CD4-positive, alpha-beta T cell treated with Interleukin-15 for 1 hour (primary cell): ENCODE measurements around the gene PTPRN2.

ENCODE experiments used
- DNase-seq: peaks from one replicate; pipeline ENCODE4 v3.0.0-alpha.2; 2020

PTPRN2 gene

GRCh38 chr7:157976406-157976805 lies 611.2 kb downstream of the PTPRN2 start:
- no peak for DNase-seq

- no peak for DNase-seq
Observed at GRCh38 chr7:157975401-157976372, 611.9 kb downstream of the PTPRN2 start.

- no peak for DNase-seq
Observed at GRCh38 chr7:157974678-157975230, 612.9 kb downstream of the PTPRN2 start.

GRCh38 chr7:157973971-157974677 lies 613.5 kb downstream of the PTPRN2 start:
- DNase-seq: no peak

GRCh38 chr7:157972914-157973313 lies 614.7 kb downstream of the PTPRN2 start:
- no peak for DNase-seq

- DNase-seq: no peak
Observed at GRCh38 chr7:157971501-157971900, 616.1 kb downstream of the PTPRN2 start.

- DNase-seq: no peak
Observed at GRCh38 chr7:157970744-157971143, 616.9 kb downstream of the PTPRN2 start.

- DNase-seq: no peak
Observed at GRCh38 chr7:157969995-157970394, 617.6 kb downstream of the PTPRN2 start.

GRCh38 chr7:157966490-157966889 lies 621.1 kb downstream of the PTPRN2 start:
- no peak for DNase-seq

- DNase-seq: no peak
Observed at GRCh38 chr7:157964521-157964920, 623.1 kb downstream of the PTPRN2 start.

GRCh38 chr7:157964016-157964415 lies 623.6 kb downstream of the PTPRN2 start:
- DNase-seq: no peak

GRCh38 chr7:157963526-157963925 lies 624.1 kb downstream of the PTPRN2 start:
- no peak for DNase-seq

- DNase-seq: no peak
Observed at GRCh38 chr7:157962458-157963306, 624.9 kb downstream of the PTPRN2 start.

GRCh38 chr7:157961731-157962457 lies 625.7 kb downstream of the PTPRN2 start:
- DNase-seq: no peak

GRCh38 chr7:157955348-157955999 lies 632.1 kb downstream of the PTPRN2 start:
- no peak for DNase-seq

- DNase-seq: no peak
Observed at GRCh38 chr7:157954901-157955300, 632.7 kb downstream of the PTPRN2 start.

GRCh38 chr7:157952841-157953645 lies 634.6 kb downstream of the PTPRN2 start:
- no peak for DNase-seq

GRCh38 chr7:157952050-157952667 lies 635.5 kb downstream of the PTPRN2 start:
- no peak for DNase-seq

- no peak for DNase-seq
Observed at GRCh38 chr7:157951300-157952049, 636.1 kb downstream of the PTPRN2 start.
